ENCODE results near the gene TNNC2.

TNNC2 gene

GRCh38 chr20:45779011-45779915 lies 47.8 kb downstream of the TNNC2 start:
- no peak for DNase-seq

DNA sequence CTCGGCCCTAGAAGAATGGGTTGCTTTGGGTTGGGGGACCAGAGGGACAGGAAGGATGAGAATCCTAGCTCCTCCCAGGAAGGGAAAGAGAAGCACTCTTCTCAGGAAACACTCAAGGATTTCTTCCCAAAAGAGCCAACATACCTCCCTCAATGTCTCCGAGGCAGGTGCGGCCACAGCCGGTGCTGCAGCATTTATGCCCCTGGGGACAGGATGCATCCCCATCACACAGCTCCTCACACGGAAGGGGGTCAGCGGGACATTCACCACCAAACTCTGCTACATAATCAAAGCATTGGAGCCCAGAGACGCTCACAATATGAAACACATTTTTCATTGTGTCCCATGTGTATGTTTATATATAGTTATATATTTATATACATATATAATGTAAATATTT lies 50.2 kb downstream of the TNNC2 start:
- no peak for DNase-seq

DNA sequence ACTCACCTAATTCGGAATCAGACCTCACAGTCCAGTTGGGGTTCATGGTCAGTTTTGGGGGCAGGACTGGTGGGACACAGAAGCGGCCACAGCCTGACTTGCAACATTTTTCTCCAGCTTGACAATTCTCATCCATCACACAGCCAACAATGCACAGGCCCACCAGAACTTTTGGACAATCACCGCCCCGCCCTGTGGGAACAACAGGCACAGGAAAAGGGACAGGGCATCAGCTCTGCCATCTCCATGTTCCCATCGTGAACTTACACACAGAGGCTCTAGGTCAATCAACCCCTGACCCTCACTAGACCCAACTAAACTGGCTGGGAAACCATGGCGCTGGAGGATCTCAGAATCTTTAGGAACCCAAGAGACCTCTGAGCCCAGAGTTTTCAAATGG lies 51.7 kb downstream of the TNNC2 start:
- no peak for DNase-seq

GRCh38 chr20:45774945-45775344 lies 52.2 kb downstream of the TNNC2 start:
- no peak for DNase-seq
